A549 (cell line): ENCODE results near the gene FAM234B. TPM values are rescaled to one million over a fixed set of nuclear protein-coding genes. Genes with fewer than 3 reads are reported as not detected.

ENCODE experiments used
- ATAC-seq, 2 experiments: fragments of 200-7000 bp in 1 of 2; fragments of >200 bp in 1 of 2; cut with Nextera tagmentation in 1 of 2; cut with Tn5 transposase in 1 of 2; 3 replicates each; pipeline versions ENCODE4 v1.8.0 to v1.9.1; 2018 to 2020; ENCODE audit warnings: mild to moderate bottlenecking in 1 of 2, moderate library complexity in 1 of 2
- CTCF ChIA-PET: fragments of 300-600 bp; sonication (Branson Sonifier 250); formaldehyde crosslinking; extraction: SDS; loops from one replicate; lab custom pipeline; 2021; ENCODE audit warnings: antibody characterized with exemption, inconsistent platforms; lab: Yijun Ruan, JAX
- POLR2A ChIA-PET: fragments of 350-600 bp; formaldehyde crosslinking; extraction: SDS; loops from one replicate; lab custom pipeline; 2021; ENCODE audit warnings: antibody characterized with exemption, inconsistent platforms; lab: Yijun Ruan, JAX
- DNase-seq, 2 experiments: peaks; one replicate each; pipeline versions ENCODE4 v3.0.0 to v3.0.0-alpha.2; 2011 to 2016; ENCODE audit warnings: low read depth in 1 of 2, low spot score in 1 of 2
- FAIRE-seq: peaks from 2 replicates; lab custom pipeline; 2011; peaks lifted over from hg19 to GRCh38; lab: Jason Lieb, UNC
- H3K27ac ChIP-seq, 2 experiments: fragments of >200 bp; sonication (Bioruptor Twin); formaldehyde crosslinking; 3 replicates each; pipeline ENCODE4 v1.5.1; 2016 to 2017
- H3K4me1 ChIP-seq: fragments of >200 bp; sonication (Bioruptor Twin); formaldehyde crosslinking; 3 replicates; pipeline ENCODE4 v1.6.1; 2016
- H3K4me2 ChIP-seq: fragments of >200 bp; sonication (Bioruptor Twin); formaldehyde crosslinking; 3 replicates; pipeline ENCODE4 v1.6.1; 2016
- H3K4me3 ChIP-seq: fragments of >200 bp; sonication (Bioruptor Twin); formaldehyde crosslinking; 3 replicates; pipeline ENCODE4 v1.5.1; 2016
- H3K9me3 ChIP-seq: fragments of >200 bp; sonication (Bioruptor Twin); formaldehyde crosslinking; 3 replicates; pipeline ENCODE4 v1.6.1; 2016
- CBX2 ChIP-seq: fragments of 200-600 bp; sonication (generic); IDR thresholded peaks from 2 replicates; pipeline ENCODE4 v1.6.1; 2016; ENCODE audit warnings: low read depth, mild to moderate bottlenecking, borderline replicate concordance
- CEBPB ChIP-seq, 2 experiments: fragments of >200 bp in 1 of 2; sonication (Bioruptor Twin) in 1 of 2; formaldehyde crosslinking in 1 of 2; IDR thresholded peaks; 2 replicates each; pipeline ENCODE4 v1.6.1; 2012 to 2016
- CHD2 ChIP-seq: fragments of 150-350 bp; IDR thresholded peaks from 2 replicates; pipeline ENCODE4 v1.6.1; 2014; ENCODE audit warnings: low read length; ENCODE audit not compliant: partially characterized antibody
- EP300 ChIP-seq, 2 experiments: fragments of >200 bp; sonication (Bioruptor Twin); formaldehyde crosslinking; IDR thresholded peaks; 2 replicates in 1 of 2; 3 replicates in 1 of 2; pipeline ENCODE4 v1.6.1; 2016 to 2017
- HEYL ChIP-seq: fragments of 250-450 bp; sonication (Bioruptor Pico); IDR thresholded peaks from 2 replicates; pipeline ENCODE4 v1.8.0; 2021; ENCODE audit warnings: mild to moderate bottlenecking, moderate library complexity
- JUN ChIP-seq, 2 experiments: fragments of >200 bp; sonication (Bioruptor Twin); formaldehyde crosslinking; IDR thresholded peaks; 2 replicates in 1 of 2; 3 replicates in 1 of 2; pipeline ENCODE4 v1.6.1; 2016 to 2017
- KDM1A ChIP-seq: fragments of 200-600 bp; sonication (generic); IDR thresholded peaks from 2 replicates; pipeline ENCODE4 v1.6.1; 2016; ENCODE audit warnings: low read depth, mild to moderate bottlenecking
- KDM5A ChIP-seq: fragments of 200-600 bp; sonication (generic); IDR thresholded peaks from 2 replicates; pipeline ENCODE4 v1.6.1; 2016; ENCODE audit warnings: antibody characterized with exemption, mild to moderate bottlenecking
- MAFK ChIP-seq: fragments of 450-650 bp; IDR thresholded peaks from 2 replicates; pipeline ENCODE4 v1.6.1; 2014; ENCODE audit not compliant: partially characterized antibody
- MYC ChIP-seq: IDR thresholded peaks from 2 replicates; pipeline ENCODE4 v1.6.1; 2012; ENCODE audit warnings: mild to moderate bottlenecking, inconsistent platforms, low read length, improper control_type of control experiment, borderline replicate concordance
- NFE2L2 ChIP-seq: fragments of 150-350 bp; conservative IDR thresholded peaks from 2 replicates; pipeline ENCODE4 v1.6.1; 2014; ENCODE audit warnings: low read length
- POLR2A ChIP-seq: IDR thresholded peaks from 2 replicates; pipeline ENCODE4 v1.6.1; 2012; ENCODE audit warnings: mild to moderate bottlenecking, low read length
- POLR2AphosphoS2 ChIP-seq: conservative IDR thresholded peaks from 2 replicates; pipeline ENCODE4 v1.6.1; 2012; ENCODE audit warnings: low read length, improper control_type of control experiment, inconsistent platforms
- RARB ChIP-seq: fragments of 250-450 bp; sonication (Bioruptor Pico); IDR thresholded peaks from 2 replicates; pipeline ENCODE4 v1.8.0; 2021; ENCODE audit warnings: mild to moderate bottlenecking, moderate library complexity
- RFX5 ChIP-seq: fragments of 450-650 bp; IDR thresholded peaks from 2 replicates; pipeline ENCODE4 v1.7.1; 2014; ENCODE audit warnings: antibody characterized with exemption, mild to moderate bottlenecking, moderate library complexity
- RNF2 ChIP-seq: fragments of 200-600 bp; sonication (generic); IDR thresholded peaks from 2 replicates; pipeline ENCODE4 v1.6.1; 2016; ENCODE audit warnings: low read depth, mild to moderate bottlenecking, antibody characterized with exemption, moderate library complexity, borderline replicate concordance
- ZFP36 ChIP-seq: fragments of 450-650 bp; IDR thresholded peaks from 2 replicates; pipeline ENCODE4 v1.6.1; 2014; ENCODE audit warnings: borderline replicate concordance; ENCODE audit not compliant: partially characterized antibody
- WGBS: methylation state at CpG from one replicate; pipeline ENCODE4 v1.1.6; 2017; ENCODE audit errors: missing lambda C conversion rate; 5-methylcytosine and 5-hydroxymethylcytosine counted together
- polyA plus RNA-seq, 4 experiments: library from polyadenylated mRNA; depleted of rRNA in 3 of 4; stranded (reverse); fragments of >200 nt; fragmentation: RNase III in 1 of 4; extraction: RNeasy Plus Mini Kit Qiagen cat#74134 plus additional on column Dnase treatment in 1 of 4; gene quantifications; 2 replicates in 3 of 4; 3 replicates in 1 of 4; pipeline ENCODE4 v1.2.3, GENCODE V29; 2011 to 2017
- TF ChIP-seq, protein P1 (sequence below): fragments of 200-600 bp; sonication (generic); IDR thresholded peaks from 2 replicates; pipeline ENCODE4 v1.6.1; 2016; ENCODE audit warnings: antibody characterized with exemption, mild to moderate bottlenecking, moderate library complexity
- TF ChIP-seq, protein P2 (sequence below): fragments of >200 bp; sonication (Bioruptor Twin); formaldehyde crosslinking; IDR thresholded peaks from 2 replicates; pipeline ENCODE4 v1.6.1; 2016
- TF ChIP-seq, protein P3 (sequence below): fragments of 450-650 bp; IDR thresholded peaks from 2 replicates; pipeline ENCODE4 v1.6.1; 2014; ENCODE audit warnings: antibody characterized with exemption
- TF ChIP-seq, protein P4 (sequence below): fragments of >200 bp; sonication (Bioruptor Twin); formaldehyde crosslinking; IDR thresholded peaks from 3 replicates; pipeline ENCODE4 v1.6.1; 2016
- TF ChIP-seq, protein P5 (sequence below): IDR thresholded peaks from 2 replicates; pipeline ENCODE4 v1.6.1; 2012

The FAM234B gene
- polyA plus RNA-seq, 2 of the 4 experiments (the other 2 are of a cell fraction), result 2.6 to 7.5 TPM

DNA sequence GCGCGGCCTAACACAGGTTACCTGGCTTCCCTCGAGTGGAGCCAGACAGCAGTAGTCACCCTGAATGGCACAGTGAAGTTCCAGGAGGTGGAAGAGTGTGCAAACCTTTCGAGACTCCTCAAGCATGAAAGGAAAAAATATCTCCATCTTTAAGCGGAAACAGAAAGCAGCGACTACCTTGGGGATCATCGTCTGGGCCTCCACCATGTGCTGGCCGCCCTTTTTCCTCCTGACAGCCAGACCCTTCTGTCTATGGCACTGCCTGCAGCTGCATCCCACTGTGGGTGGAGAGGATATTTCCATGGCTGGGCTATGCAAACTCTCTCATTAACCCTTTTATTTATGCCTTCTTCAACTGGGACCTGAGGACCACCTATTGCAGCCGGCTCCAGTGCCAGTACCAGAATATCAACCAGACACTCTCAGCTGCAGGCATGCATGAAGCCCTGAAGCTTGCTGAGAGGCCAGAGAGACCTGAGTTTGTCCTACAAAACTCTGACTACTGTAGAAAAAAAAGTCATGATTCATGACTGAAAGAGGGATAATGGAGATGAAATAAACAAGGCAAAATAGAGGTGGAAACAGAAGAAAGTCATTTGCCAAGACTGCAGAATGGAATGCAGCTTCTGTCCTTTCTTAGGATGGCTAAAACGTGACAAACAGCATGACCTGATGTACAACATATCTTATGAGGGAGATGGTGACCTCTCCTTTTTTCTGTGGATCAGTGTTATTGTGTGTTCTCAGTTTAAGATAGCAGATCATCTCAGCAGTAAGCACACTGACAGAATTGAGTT is 41.7 kb upstream of the FAM234B start:
- no peak for TF ChIP-seq EP300 (IDR thresholded peaks at IDR 0.05)
- no peak for TF ChIP-seq CEBPB (IDR thresholded peaks at IDR 0.05)
- no peak for TF ChIP-seq JUN (IDR thresholded peaks at IDR 0.05)
- TF ChIP-seq KDM1A, result no peak
- no peak for TF ChIP-seq RARB (CRISPR knock-in tag)
- no peak for TF ChIP-seq RNF2
- no peak for TF ChIP-seq RFX5
- no peak for TF ChIP-seq MAFK
- TF ChIP-seq MYC, result no peak
- TF ChIP-seq, protein P1, sequence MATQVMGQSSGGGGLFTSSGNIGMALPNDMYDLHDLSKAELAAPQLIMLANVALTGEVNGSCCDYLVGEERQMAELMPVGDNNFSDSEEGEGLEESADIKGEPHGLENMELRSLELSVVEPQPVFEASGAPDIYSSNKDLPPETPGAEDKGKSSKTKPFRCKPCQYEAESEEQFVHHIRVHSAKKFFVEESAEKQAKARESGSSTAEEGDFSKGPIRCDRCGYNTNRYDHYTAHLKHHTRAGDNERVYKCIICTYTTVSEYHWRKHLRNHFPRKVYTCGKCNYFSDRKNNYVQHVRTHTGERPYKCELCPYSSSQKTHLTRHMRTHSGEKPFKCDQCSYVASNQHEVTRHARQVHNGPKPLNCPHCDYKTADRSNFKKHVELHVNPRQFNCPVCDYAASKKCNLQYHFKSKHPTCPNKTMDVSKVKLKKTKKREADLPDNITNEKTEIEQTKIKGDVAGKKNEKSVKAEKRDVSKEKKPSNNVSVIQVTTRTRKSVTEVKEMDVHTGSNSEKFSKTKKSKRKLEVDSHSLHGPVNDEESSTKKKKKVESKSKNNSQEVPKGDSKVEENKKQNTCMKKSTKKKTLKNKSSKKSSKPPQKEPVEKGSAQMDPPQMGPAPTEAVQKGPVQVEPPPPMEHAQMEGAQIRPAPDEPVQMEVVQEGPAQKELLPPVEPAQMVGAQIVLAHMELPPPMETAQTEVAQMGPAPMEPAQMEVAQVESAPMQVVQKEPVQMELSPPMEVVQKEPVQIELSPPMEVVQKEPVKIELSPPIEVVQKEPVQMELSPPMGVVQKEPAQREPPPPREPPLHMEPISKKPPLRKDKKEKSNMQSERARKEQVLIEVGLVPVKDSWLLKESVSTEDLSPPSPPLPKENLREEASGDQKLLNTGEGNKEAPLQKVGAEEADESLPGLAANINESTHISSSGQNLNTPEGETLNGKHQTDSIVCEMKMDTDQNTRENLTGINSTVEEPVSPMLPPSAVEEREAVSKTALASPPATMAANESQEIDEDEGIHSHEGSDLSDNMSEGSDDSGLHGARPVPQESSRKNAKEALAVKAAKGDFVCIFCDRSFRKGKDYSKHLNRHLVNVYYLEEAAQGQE, result no peak
- TF ChIP-seq, protein P2, sequence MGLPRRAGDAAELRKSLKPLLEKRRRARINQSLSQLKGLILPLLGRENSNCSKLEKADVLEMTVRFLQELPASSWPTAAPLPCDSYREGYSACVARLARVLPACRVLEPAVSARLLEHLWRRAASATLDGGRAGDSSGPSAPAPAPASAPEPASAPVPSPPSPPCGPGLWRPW, result no peak
- TF ChIP-seq KDM5A, result no peak
- TF ChIP-seq HEYL, result no peak
- TF ChIP-seq CBX2, result no peak
- TF ChIP-seq ZFP36, result no peak
- no peak for TF ChIP-seq NFE2L2
- no peak for DNase-seq
- FAIRE-seq, result no peak
- no peak for ATAC-seq
- Histone ChIP-seq H3K4me2 (no peak overlapping the region), H3K9me3 (no peaks in the 10 kb centered on the region), H3K4me3 (no peak overlapping the region), H3K4me1 (peaks cover 15% of the 10 kb centered on the region), H3K27ac (no peak overlapping the region)
- CTCF ChIA-PET, result interaction anchor here (0.6 to 2.1 kb wide), 7 partner anchors 10 to 213 kb away, joined by 3 to 9 read pairs (median 4); no protein-coding TSS in a partner anchor
- POLR2A ChIA-PET, result no interaction called here
- WGBS, result 93% methylated on average over 10 of the region's 10 CpGs

DNA sequence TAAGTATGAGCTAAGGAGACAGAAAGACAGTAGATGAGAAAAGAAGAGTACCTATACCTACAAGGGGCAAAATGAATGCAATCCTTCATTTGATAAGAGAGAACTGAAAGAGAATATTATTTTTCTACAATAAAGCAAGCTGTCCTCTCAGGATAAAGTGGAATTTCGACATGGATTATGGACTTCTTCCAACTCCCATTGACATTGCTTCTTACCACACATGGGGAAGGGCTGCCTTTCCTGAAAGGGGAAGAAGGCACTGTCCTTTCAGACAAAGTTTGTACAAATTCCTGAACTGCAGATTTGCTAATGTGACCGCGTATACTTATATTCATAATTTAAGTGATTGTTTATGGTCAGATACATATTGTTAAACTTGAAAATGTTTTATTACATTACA is 39.8 kb upstream of the FAM234B start:
- CTCF ChIA-PET, result interaction anchor here (0.6 to 1.2 kb wide), 4 partner anchors 9 to 209 kb away, joined by 3 to 5 read pairs (median 3); partner anchors contain the start of gene FAM234B
- no peak overlapping the region for H3K4me2 ChIP-seq
- H3K27ac ChIP-seq, result no peak overlapping the region
- POLR2A ChIA-PET, result no interaction called here
- TF ChIP-seq POLR2AphosphoS2, result no peak
- no peak for TF ChIP-seq CHD2
- no peak for TF ChIP-seq RARB (CRISPR knock-in tag)
- TF ChIP-seq POLR2A, result no peak
- TF ChIP-seq, protein P3, sequence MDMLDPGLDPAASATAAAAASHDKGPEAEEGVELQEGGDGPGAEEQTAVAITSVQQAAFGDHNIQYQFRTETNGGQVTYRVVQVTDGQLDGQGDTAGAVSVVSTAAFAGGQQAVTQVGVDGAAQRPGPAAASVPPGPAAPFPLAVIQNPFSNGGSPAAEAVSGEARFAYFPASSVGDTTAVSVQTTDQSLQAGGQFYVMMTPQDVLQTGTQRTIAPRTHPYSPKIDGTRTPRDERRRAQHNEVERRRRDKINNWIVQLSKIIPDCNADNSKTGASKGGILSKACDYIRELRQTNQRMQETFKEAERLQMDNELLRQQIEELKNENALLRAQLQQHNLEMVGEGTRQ, result no peak
- TF ChIP-seq, protein P4, sequence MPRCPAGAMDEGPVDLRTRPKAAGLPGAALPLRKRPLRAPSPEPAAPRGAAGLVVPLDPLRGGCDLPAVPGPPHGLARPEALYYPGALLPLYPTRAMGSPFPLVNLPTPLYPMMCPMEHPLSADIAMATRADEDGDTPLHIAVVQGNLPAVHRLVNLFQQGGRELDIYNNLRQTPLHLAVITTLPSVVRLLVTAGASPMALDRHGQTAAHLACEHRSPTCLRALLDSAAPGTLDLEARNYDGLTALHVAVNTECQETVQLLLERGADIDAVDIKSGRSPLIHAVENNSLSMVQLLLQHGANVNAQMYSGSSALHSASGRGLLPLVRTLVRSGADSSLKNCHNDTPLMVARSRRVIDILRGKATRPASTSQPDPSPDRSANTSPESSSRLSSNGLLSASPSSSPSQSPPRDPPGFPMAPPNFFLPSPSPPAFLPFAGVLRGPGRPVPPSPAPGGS, result no peak
- no peak for TF ChIP-seq JUN (IDR thresholded peaks at IDR 0.05)
- TF ChIP-seq, protein P5, sequence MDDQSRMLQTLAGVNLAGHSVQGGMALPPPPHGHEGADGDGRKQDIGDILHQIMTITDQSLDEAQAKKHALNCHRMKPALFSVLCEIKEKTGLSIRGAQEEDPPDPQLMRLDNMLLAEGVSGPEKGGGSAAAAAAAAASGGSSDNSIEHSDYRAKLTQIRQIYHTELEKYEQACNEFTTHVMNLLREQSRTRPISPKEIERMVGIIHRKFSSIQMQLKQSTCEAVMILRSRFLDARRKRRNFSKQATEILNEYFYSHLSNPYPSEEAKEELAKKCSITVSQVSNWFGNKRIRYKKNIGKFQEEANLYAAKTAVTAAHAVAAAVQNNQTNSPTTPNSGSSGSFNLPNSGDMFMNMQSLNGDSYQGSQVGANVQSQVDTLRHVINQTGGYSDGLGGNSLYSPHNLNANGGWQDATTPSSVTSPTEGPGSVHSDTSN, result no peak
- no peak for TF ChIP-seq KDM1A
- ATAC-seq, result no peak
- 0 out of 3 replicates have a peak, but pooled peaks cover 4% of the 10 kb centered on the region for H3K4me1 ChIP-seq
- H3K9me3 ChIP-seq, result no peaks in the 10 kb centered on the region
- H3K4me3 ChIP-seq, result no peak overlapping the region
- DNase-seq, result no peak
- FAIRE-seq, result no peak
- WGBS, result 78% methylated on average over 3 of the region's 3 CpGs
